MM.1S (cell line): Measurements from ENCODE around the gene CUZD1.
"Not testable (repeated sequence)": the region's sequence is repeated elsewhere in the genome, so short reads cannot be mapped to it uniquely, and the experiment has no call there.

Source experiments
- DNase-seq: peaks from one replicate; pipeline ENCODE4 v3.0.0-alpha.2; 2015
- H2AFZ ChIP-seq: fragments of 300-600 bp; sonication (generic); 2 replicates; pipeline ENCODE4 v1.6.0; 2016; ENCODE audit warnings: antibody characterized with exemption, low read length
- H3F3A ChIP-seq: fragments of 300-600 bp; sonication (generic); 2 replicates; pipeline ENCODE4 v1.6.1; 2016; ENCODE audit warnings: mild to moderate bottlenecking, antibody characterized with exemption, low read length, moderate library complexity, mixed read lengths; ENCODE audit not compliant: insufficient read depth
- H3K27ac ChIP-seq: fragments of 300-600 bp; sonication (generic); 2 replicates; pipeline ENCODE4 v1.5.1; 2016; ENCODE audit warnings: mild to moderate bottlenecking, low read length
- H3K27me3 ChIP-seq: fragments of 300-600 bp; sonication (generic); replicated peaks from 2 replicates; pipeline ENCODE4 v1.6.0; 2016; ENCODE audit warnings: low read length; ENCODE audit not compliant: insufficient read depth
- H3K36me3 ChIP-seq: fragments of 300-600 bp; sonication (generic); replicated peaks from 2 replicates; pipeline ENCODE4 v1.6.1; 2016; ENCODE audit warnings: mild to moderate bottlenecking, low read length, mixed read lengths; ENCODE audit not compliant: insufficient read depth
- H3K4me1 ChIP-seq: fragments of 300-600 bp; sonication (generic); 2 replicates; pipeline ENCODE4 v1.6.1; 2016; ENCODE audit warnings: low read length, mixed read lengths
- H3K4me2 ChIP-seq: fragments of 300-600 bp; sonication (generic); 2 replicates; pipeline ENCODE4 v1.6.0; 2016; ENCODE audit warnings: low read depth, low read length
- H3K4me3 ChIP-seq: fragments of 300-600 bp; sonication (generic); 2 replicates; pipeline ENCODE4 v1.5.1; 2016; ENCODE audit warnings: low read length, mixed read lengths
- H3K79me2 ChIP-seq: fragments of 300-600 bp; sonication (generic); 2 replicates; pipeline ENCODE4 v1.6.1; 2016; ENCODE audit warnings: mixed run types, low read length, mixed read lengths
- H3K9ac ChIP-seq: fragments of 300-600 bp; sonication (generic); 2 replicates; pipeline ENCODE4 v1.6.1; 2016; ENCODE audit warnings: low read length, mixed read lengths
- H3K9me2 ChIP-seq: fragments of 300-600 bp; sonication (generic); replicated peaks from 2 replicates; pipeline ENCODE4 v1.6.1; 2016; ENCODE audit warnings: mild to moderate bottlenecking, low read length, mixed read lengths; ENCODE audit not compliant: insufficient read depth
- H3K9me3 ChIP-seq: fragments of 300-600 bp; sonication (generic); replicated peaks from 2 replicates; pipeline ENCODE4 v1.6.1; 2016; ENCODE audit warnings: mild to moderate bottlenecking, low read length, mixed read lengths; ENCODE audit not compliant: insufficient read depth
- H4K20me1 ChIP-seq: fragments of 300-600 bp; sonication (generic); 2 replicates; pipeline ENCODE4 v1.6.1; 2016; ENCODE audit warnings: mild to moderate bottlenecking, low read length, moderate library complexity, mixed read lengths; ENCODE audit not compliant: insufficient read depth
- CTCF ChIP-seq: fragments of 300-600 bp; sonication (generic); IDR thresholded peaks from 2 replicates; pipeline ENCODE4 v1.5.1; 2016; ENCODE audit warnings: antibody characterized with exemption, low read length, mixed read lengths
- EZH2 ChIP-seq: fragments of 300-600 bp; sonication (generic); optimal IDR thresholded peaks from 2 replicates; pipeline ENCODE3; 2017; ENCODE audit warnings: low read depth, mild to moderate bottlenecking, antibody characterized with exemption, low read length, mixed read lengths
- EZH2phosphoT487 ChIP-seq: fragments of 300-600 bp; sonication (generic); IDR thresholded peaks from 2 replicates; pipeline ENCODE4 v1.6.1; 2018; ENCODE audit warnings: antibody characterized with exemption, low read length

CUZD1 gene

GRCh38 chr10:122861711-122862161 lies 16.1 kb upstream of the CUZD1 start:
- Histone ChIP-seq H3K4me3 (no peak overlapping the region), H3K4me2 (no peak overlapping the region), H3K27me3 (no peaks in the 10 kb centered on the region), H3K79me2 (peaks cover 88% of the 10 kb centered on the region), H3F3A (no peaks in the 10 kb centered on the region), H3K9ac (no peak overlapping the region), H3K4me1 (no peaks in the 10 kb centered on the region), H3K9me3 (no peaks in the 10 kb centered on the region), H2AFZ (no peak overlapping the region), H3K27ac (no peak overlapping the region), H3K9me2 (no peaks in the 10 kb centered on the region), H4K20me1 (no peaks in the 10 kb centered on the region), H3K36me3 (no peaks in the 10 kb centered on the region)
- TF ChIP-seq CTCF (no peak), EZH2 (no peak), EZH2phosphoT487 (no peak)
- DNase-seq: no peak

- no peaks in the 10 kb centered on the region for H3F3A ChIP-seq
- H2AFZ ChIP-seq: no peak overlapping the region
- no peaks in the 10 kb centered on the region for H3K36me3 ChIP-seq
- no peak overlapping the region for H3K4me2 ChIP-seq
- no peak overlapping the region for H3K4me3 ChIP-seq
- no peak overlapping the region for H3K27ac ChIP-seq
- H3K9me2 ChIP-seq: no peaks in the 10 kb centered on the region
- DNase-seq: no peak
- no peaks in the 10 kb centered on the region for H4K20me1 ChIP-seq
- H3K79me2 ChIP-seq: peaks cover 66% of the 10 kb centered on the region
- TF ChIP-seq CTCF (no peak), EZH2phosphoT487 (no peak), EZH2 (no peak)
- no peaks in the 10 kb centered on the region for H3K27me3 ChIP-seq
- peaks cover 3% of the 10 kb centered on the region for H3K4me1 ChIP-seq
- no peaks in the 10 kb centered on the region for H3K9me3 ChIP-seq
- no peak overlapping the region for H3K9ac ChIP-seq
Measured at GRCh38 chr10:122859527-122859926, 13.9 kb upstream of the CUZD1 start.

GRCh38 chr10:122858042-122858441 lies 12.4 kb upstream of the CUZD1 start:
- not testable (repeated sequence) for H3K27ac ChIP-seq

GRCh38 chr10:122856902-122857301 lies 11.2 kb upstream of the CUZD1 start:
- Histone ChIP-seq H3K79me2 (peaks cover 43% of the 10 kb centered on the region), H3K4me1 (peaks cover 14% of the 10 kb centered on the region)

More at GRCh38 chr10:122858042-122858441, 12.4 kb upstream of the CUZD1 start:
- H3K27me3 ChIP-seq, H3K9me3 ChIP-seq, H4K20me1 ChIP-seq, H3K9ac ChIP-seq, H3K4me2 ChIP-seq, H3K36me3 ChIP-seq, H3K9me2 ChIP-seq, DNase-seq, H2AFZ ChIP-seq, H3K4me3 ChIP-seq, H3F3A ChIP-seq: not testable (repeated sequence)
- Histone ChIP-seq H3K79me2 (peaks cover 52% of the 10 kb centered on the region), H3K4me1 (peaks cover 14% of the 10 kb centered on the region)

More at GRCh38 chr10:122856902-122857301, 11.2 kb upstream of the CUZD1 start:
- H4K20me1 ChIP-seq: no peaks in the 10 kb centered on the region
- no peak overlapping the region for H2AFZ ChIP-seq
- no peaks in the 10 kb centered on the region for H3K36me3 ChIP-seq
- H3K9me3 ChIP-seq: no peaks in the 10 kb centered on the region
- H3F3A ChIP-seq: no peaks in the 10 kb centered on the region
- no peak overlapping the region for H3K4me2 ChIP-seq
- H3K27ac ChIP-seq: no peak overlapping the region
- DNase-seq: no peak
- no peaks in the 10 kb centered on the region for H3K27me3 ChIP-seq
- H3K9ac ChIP-seq: no peak overlapping the region
- TF ChIP-seq EZH2 (no peak), EZH2phosphoT487 (no peak), CTCF (no peak)
- no peaks in the 10 kb centered on the region for H3K9me2 ChIP-seq
- H3K4me3 ChIP-seq: no peak overlapping the region
